HG02763 (cell line): ENCODE measurements around the gene GSK3A.

Source experiments
- ATAC-seq: cut with Tn5 transposase; IDR thresholded peaks from one replicate; pipeline ENCODE4 v1.9.1; 2021; ENCODE audit warnings: mild to moderate bottlenecking, moderate library complexity; ENCODE audit not compliant: unreplicated experiment

The GSK3A gene

GRCh38 chr19:42242512-42243409 is at the start of gene GSK3A:
TSS of gene GSK3A (minus strand) at chr19:42242602. CDS start at chr19:42242465, 137 bp downstream.
- peak; percentile 56 for ATAC-seq

GRCh38 chr19:42291435-42291810 is 49.0 kb upstream of the GSK3A start:
- no peak for ATAC-seq

- ATAC-seq: no peak
Observed at GRCh38 chr19:42290523-42291434, 48.4 kb upstream of the GSK3A start.

- no peak for ATAC-seq
Observed at GRCh38 chr19:42290136-42290522, 47.7 kb upstream of the GSK3A start.

- ATAC-seq: no peak
Observed at GRCh38 chr19:42289556-42290041, 47.2 kb upstream of the GSK3A start.

GRCh38 chr19:42288881-42289555 is 46.6 kb upstream of the GSK3A start:
- ATAC-seq: no peak

- ATAC-seq: no peak
Observed at GRCh38 chr19:42288387-42288786, 46.0 kb upstream of the GSK3A start.

GRCh38 chr19:42287827-42288107 is 45.4 kb upstream of the GSK3A start:
- ATAC-seq: no peak

GRCh38 chr19:42287017-42287826 is 44.8 kb upstream of the GSK3A start:
- ATAC-seq: no peak

GRCh38 chr19:42286349-42287016 is 44.1 kb upstream of the GSK3A start:
- no peak for ATAC-seq

GRCh38 chr19:42285988-42286348 is 43.6 kb upstream of the GSK3A start:
- ATAC-seq: no peak

GRCh38 chr19:42285541-42285941 is 43.1 kb upstream of the GSK3A start:
- no peak for ATAC-seq

GRCh38 chr19:42284591-42285341 is 42.4 kb upstream of the GSK3A start:
- no peak for ATAC-seq

- ATAC-seq: peak; percentile 41
Observed at GRCh38 chr19:42284066-42284501, 41.7 kb upstream of the GSK3A start.

- ATAC-seq: peak; percentile 49
Observed at GRCh38 chr19:42283188-42284065, 41.0 kb upstream of the GSK3A start.

GRCh38 chr19:42282819-42283187 is 40.4 kb upstream of the GSK3A start:
- ATAC-seq: no peak

GRCh38 chr19:42281827-42282762 is 39.7 kb upstream of the GSK3A start:
- no peak for ATAC-seq
